Endothelial cell of umbilical vein (primary cell): ENCODE data around the gene BBS5.

Experiments used
- EZH2 ChIP-seq: IDR thresholded peaks from 2 replicates; pipeline ENCODE4 v1.6.1; 2012; ENCODE audit warnings: borderline replicate concordance, low read depth, mild to moderate bottlenecking, moderate library complexity, low read length, inconsistent platforms; ENCODE audit not compliant: severe bottlenecking
- POLR2A ChIP-seq: IDR thresholded peaks from 2 replicates; pipeline ENCODE4 v1.6.1; 2012; ENCODE audit warnings: low read depth, mild to moderate bottlenecking, control low read depth, low read length

GRCh38 chr2:169448865-169449264 is 30.4 kb upstream of the BBS5 start:
- no peak for TF ChIP-seq EZH2
- no peak for TF ChIP-seq POLR2A
